Stimulated activated CD8-positive, alpha-beta memory T cell treated with anti-CD3 and anti-CD28 coated beads, Interleukin-7, amount 100 ng/mL, for 24 hours (primary cell): ENCODE measurements around the gene ARPC5.
"Not testable (repeated sequence)": the region's sequence is repeated elsewhere in the genome, so short reads cannot be mapped to it uniquely, and the experiment has no call there.

Experiments
- DNase-seq: peaks from one replicate; pipeline ENCODE4 v3.0.0-alpha.2; 2020; ENCODE audit warnings: low read depth

ARPC5 gene

GRCh38 chr1:183635606-183636333, at the start of gene ARPC5:
Gene ARPC5, minus strand, starts transcription at chr1:183635783. Its CDS starts 124 bp downstream, at chr1:183635659.
- DNase-seq, result peak; percentile 95

- DNase-seq, result no peak
Observed at GRCh38 chr1:183685112-183685713, 49.6 kb upstream of the ARPC5 start.

GRCh38 chr1:183679363-183679762, 43.8 kb upstream of the ARPC5 start:
- not testable (repeated sequence) for DNase-seq

- no peak for DNase-seq
Observed at GRCh38 chr1:183678819-183679218, 43.2 kb upstream of the ARPC5 start.

GRCh38 chr1:183676586-183677189, 41.1 kb upstream of the ARPC5 start:
- no peak for DNase-seq

GRCh38 chr1:183675883-183676585, 40.5 kb upstream of the ARPC5 start:
- DNase-seq, result no peak

- no peak for DNase-seq
Observed at GRCh38 chr1:183675381-183675780, 39.8 kb upstream of the ARPC5 start.

- DNase-seq, result no peak
Observed at GRCh38 chr1:183674886-183675285, 39.3 kb upstream of the ARPC5 start.

- DNase-seq, result no peak
Observed at GRCh38 chr1:183674339-183674738, 38.8 kb upstream of the ARPC5 start.

- no peak for DNase-seq
Observed at GRCh38 chr1:183673605-183674323, 38.2 kb upstream of the ARPC5 start.

GRCh38 chr1:183670169-183670568, 34.6 kb upstream of the ARPC5 start:
- DNase-seq, result no peak

GRCh38 chr1:183656355-183656754, 20.8 kb upstream of the ARPC5 start:
- no peak for DNase-seq

GRCh38 chr1:183655562-183656075, 20.0 kb upstream of the ARPC5 start:
- peak; percentile 48 for DNase-seq

- no peak for DNase-seq
Observed at GRCh38 chr1:183654706-183655105, 19.1 kb upstream of the ARPC5 start.

GRCh38 chr1:183653876-183654451, 18.4 kb upstream of the ARPC5 start:
- DNase-seq, result no peak

GRCh38 chr1:183653462-183653794, 17.8 kb upstream of the ARPC5 start:
- no peak for DNase-seq

- no peak for DNase-seq
Observed at GRCh38 chr1:183652547-183653461, 17.2 kb upstream of the ARPC5 start, which contains the start of gene APOBEC4. Gene APOBEC4, minus strand, starts transcription at chr1:183653316. Its CDS starts 4,535 bp downstream, at chr1:183648781.

- no peak for DNase-seq
Observed at GRCh38 chr1:183652107-183652506, 16.5 kb upstream of the ARPC5 start.

GRCh38 chr1:183651612-183652011, 16.0 kb upstream of the ARPC5 start:
- no peak for DNase-seq

GRCh38 chr1:183648042-183648441, 12.5 kb upstream of the ARPC5 start:
- DNase-seq, result no peak
